HepG2 (cell line): ENCODE results near the gene SPTBN2. TPM values are rescaled to one million over a fixed set of nuclear protein-coding genes. Genes with fewer than 3 reads are reported as not detected.

Source experiments
- ATAC-seq: fragments of 200-7000 bp; cut with Tn5 transposase; 3 replicates; pipeline ENCODE4 v1.9.1; 2020; ENCODE audit warnings: mild to moderate bottlenecking, moderate library complexity
- BruUV-seq: library from RNA; stranded (reverse); fragments of 400-500 nt; replicated peaks from 2 replicates; lab custom pipeline; 2021; lab: Mats Ljungman, UMichigan
- CTCF ChIA-PET: fragments of 300-600 bp; formaldehyde crosslinking; extraction: SDS; loops from one replicate; lab custom pipeline; 2021; ENCODE audit warnings: low total read pairs, inconsistent platforms, low intra/inter-chr PET ratio; lab: Yijun Ruan, JAX
- POLR2A ChIA-PET: fragments of 350-600 bp; sonication (Branson Sonifier 250); formaldehyde crosslinking; loops from one replicate; lab custom pipeline; 2020; ENCODE audit warnings: antibody characterized with exemption, inconsistent platforms; lab: Yijun Ruan, JAX
- DNase-seq: peaks from one replicate; pipeline ENCODE4 v3.0.0-alpha.2; 2015; ENCODE audit warnings: low spot score
- FAIRE-seq: peaks from 3 replicates; lab custom pipeline; 2011; peaks lifted over from hg19 to GRCh38; lab: Jason Lieb, UNC
- H2AFZ ChIP-seq: one replicate; pipeline ENCODE4 v1.6.1; 2011; ENCODE audit warnings: low read length, inconsistent platforms
- H3K27ac ChIP-seq: fragments of 300-600 bp; 3 replicates; pipeline ENCODE4 v1.8.0; 2011; ENCODE audit warnings: mixed run types, mild to moderate bottlenecking, mixed read lengths, low read length, inconsistent platforms; ENCODE audit not compliant: insufficient read depth; ENCODE audit errors: extremely low read length
- H3K27me3 ChIP-seq, 2 experiments: fragments of 200-600 bp in 1 of 2; 2 replicates in 1 of 2; 3 replicates in 1 of 2; pipeline versions ENCODE4 v1.6.0 to v1.8.0; 2011; ENCODE audit warnings: low read length in 2 of 2, mild to moderate bottlenecking in 2 of 2, moderate library complexity in 2 of 2, inconsistent platforms in 1 of 2; ENCODE audit not compliant: insufficient read depth in 2 of 2, control insufficient read depth in 1 of 2
- H3K36me3 ChIP-seq, 2 experiments: fragments of 200-600 bp in 1 of 2; replicated peaks in 1 of 2; 2 replicates in 1 of 2; 3 replicates in 1 of 2; pipeline versions ENCODE4 v1.5.1 to v1.8.0; 2011; ENCODE audit warnings: low read length in 2 of 2, inconsistent platforms in 1 of 2; ENCODE audit not compliant: insufficient read depth in 2 of 2, control insufficient read depth in 1 of 2
- H3K4me1 ChIP-seq: 2 replicates; pipeline ENCODE4 v1.5.1; 2012; ENCODE audit warnings: low read length, inconsistent platforms; ENCODE audit not compliant: insufficient read depth
- H3K4me2 ChIP-seq: 2 replicates; pipeline ENCODE4 v1.6.0; 2011; ENCODE audit warnings: low read depth, low read length, inconsistent platforms
- H3K4me3 ChIP-seq, 3 experiments: fragments of 200-600 bp in 1 of 3; sonication (generic), shearing (Covaris generic) in 1 of 3; replicated peaks in 1 of 3; 2 replicates each; pipeline ENCODE4 v1.5.1; 2011 to 2016; ENCODE audit warnings: low read length in 3 of 3, inconsistent platforms in 2 of 3, low read depth in 2 of 3, mild to moderate bottlenecking in 2 of 3, control low read depth in 1 of 3, mixed read lengths in 1 of 3; ENCODE audit not compliant: insufficient read depth in 1 of 3
- H3K79me2 ChIP-seq: one replicate; pipeline ENCODE4 v1.6.1; 2011; ENCODE audit warnings: low read length, inconsistent platforms; ENCODE audit not compliant: insufficient read depth
- H3K9ac ChIP-seq: 2 replicates; pipeline ENCODE4 v1.6.0; 2011; ENCODE audit warnings: mild to moderate bottlenecking, low read depth, low read length, inconsistent platforms; ENCODE audit not compliant: insufficient read depth
- H3K9me3 ChIP-seq: 2 replicates; pipeline ENCODE4 v1.5.1; 2012; ENCODE audit warnings: mild to moderate bottlenecking, low read length
- H4K20me1 ChIP-seq: 2 replicates; pipeline ENCODE4 v1.6.0; 2011; ENCODE audit warnings: inconsistent platforms, mild to moderate bottlenecking, low read length, moderate library complexity; ENCODE audit not compliant: insufficient read depth
- ATAD3A ChIP-seq: sonication (generic); formaldehyde crosslinking; IDR thresholded peaks from 2 replicates; pipeline ENCODE4 v1.4.0; 2020; ENCODE audit warnings: missing genetic modification reagents
- HHEX ChIP-seq: IDR thresholded peaks from 2 replicates; pipeline ENCODE4 v1.6.1; 2016; ENCODE audit warnings: control low read depth
- KAT2B ChIP-seq: fragments of 150-350 bp; IDR thresholded peaks from 2 replicates; pipeline ENCODE4 v1.6.1; 2014; ENCODE audit warnings: low read depth, low read length, borderline replicate concordance
- MATR3 ChIP-seq: sonication (generic); formaldehyde crosslinking; IDR thresholded peaks from 2 replicates; pipeline ENCODE4 v1.4.0; 2020; ENCODE audit warnings: missing genetic modification reagents
- MBD4 ChIP-seq: IDR thresholded peaks from 2 replicates; pipeline ENCODE4 v1.6.1; 2012; ENCODE audit warnings: low read length, inconsistent platforms, borderline replicate concordance
- MIER3 ChIP-seq: IDR thresholded peaks from 2 replicates; pipeline ENCODE4 v1.6.1; 2016; ENCODE audit warnings: missing compliant biosample characterization, borderline replicate concordance
- NFE2 ChIP-seq: sonication (generic); formaldehyde crosslinking; IDR thresholded peaks from 2 replicates; pipeline ENCODE4 v1.4.0; 2020; ENCODE audit warnings: missing genetic modification reagents
- RARA ChIP-seq: IDR thresholded peaks from 2 replicates; pipeline ENCODE4 v1.6.1; 2016; ENCODE audit warnings: missing genetic modification reagents, missing compliant biosample characterization
- SNRNP70 ChIP-seq: fragments of 200-400 bp; formaldehyde crosslinking; IDR thresholded peaks from 2 replicates; pipeline ENCODE4 v1.6.1; 2017; ENCODE audit warnings: mild to moderate bottlenecking, low read depth, low read length, moderate library complexity
- ZMYM3 ChIP-seq: sonication (generic); formaldehyde crosslinking; IDR thresholded peaks from 2 replicates; pipeline ENCODE4 v1.5.1; 2020; ENCODE audit warnings: mild to moderate bottlenecking, missing genetic modification reagents
- ZNF543 ChIP-seq: sonication (generic); formaldehyde crosslinking; IDR thresholded peaks from 2 replicates; pipeline ENCODE4 v1.4.0; 2020; ENCODE audit warnings: mild to moderate bottlenecking, missing genetic modification reagents
- ZNF562 ChIP-seq: sonication (generic); formaldehyde crosslinking; IDR thresholded peaks from 2 replicates; pipeline ENCODE4 v1.8.0; 2022; ENCODE audit warnings: missing genetic modification reagents, borderline replicate concordance
- ZNF577 ChIP-seq: sonication (generic); formaldehyde crosslinking; IDR thresholded peaks from 2 replicates; pipeline ENCODE4 v1.4.0; 2020; ENCODE audit warnings: mild to moderate bottlenecking, low read depth, missing genetic modification reagents, borderline replicate concordance
- WGBS: methylation state at CpG from one replicate; pipeline ENCODE4 v1.1.6; 2017; ENCODE audit warnings: low lambda C conversion rate; 5-methylcytosine and 5-hydroxymethylcytosine counted together
- in situ Hi-C: cut with HindIII; loops from 2 replicates; pipeline ENCODE4 v1.10.0; 2017; ENCODE audit warnings: low pct_unique_long_range_greater_than_20kb; ENCODE audit not compliant: extremely low pct_ligation_motif_present
- intact Hi-C: fragments of 100-400 bp; cut with micrococcal nuclease; formaldehyde crosslinking; loops from one replicate; pipeline ENCODE4 v1.10.0; 2022; ENCODE audit not compliant: unreplicated experiment
- polyA plus RNA-seq, 8 experiments: library from polyadenylated mRNA; depleted of rRNA in 3 of 8; stranded (reverse) in 7 of 8; unstranded in 1 of 8; fragments of >200 nt; fragmentation: Illumina TruSeq in 4 of 8; extraction: Trizol in 4 of 8; gene quantifications; 2 replicates each; pipeline versions ENCODE4 v1.2.1 to v1.2.3, GENCODE V29; 2011 to 2016; ENCODE audit warnings: low read depth in 4 of 8, missing spikeins in 1 of 8, mixed read lengths in 1 of 8; ENCODE audit not compliant: insufficient read depth in 1 of 8
- total RNA-seq, 5 experiments: library from RNA; depleted of rRNA; stranded (reverse); fragments of >200 nt; fragmentation: Illumina TruSeq; extraction: Trizol; gene quantifications; 2 replicates each; pipeline ENCODE4 v1.2.3, GENCODE V29; 2016; ENCODE audit warnings: low read depth in 1 of 5
- TF ChIP-seq, protein P1 (sequence below): IDR thresholded peaks from 2 replicates; pipeline ENCODE4 v1.6.1; 2016; ENCODE audit warnings: low read depth
- TF ChIP-seq, protein P2 (sequence below): sonication (generic); formaldehyde crosslinking; IDR thresholded peaks from 2 replicates; pipeline ENCODE4 v1.4.0; 2020; ENCODE audit warnings: mild to moderate bottlenecking, missing genetic modification reagents
- TF ChIP-seq, protein P3 (sequence below): sonication (generic); formaldehyde crosslinking; IDR thresholded peaks from 2 replicates; pipeline ENCODE4 v1.5.0; 2020; ENCODE audit warnings: mild to moderate bottlenecking, missing genetic modification reagents
- TF ChIP-seq, protein P4 (sequence below): sonication (generic); formaldehyde crosslinking; IDR thresholded peaks from 2 replicates; pipeline ENCODE4 v1.4.0; 2020; ENCODE audit warnings: missing genetic modification reagents, borderline replicate concordance

The SPTBN2 gene
- total and polyA plus RNA-seq, 2 of the 13 experiments (the other 11 are each of a cell fraction or from before 2014, with no cell fraction given) = 0.65 to 4.0 TPM

DNA sequence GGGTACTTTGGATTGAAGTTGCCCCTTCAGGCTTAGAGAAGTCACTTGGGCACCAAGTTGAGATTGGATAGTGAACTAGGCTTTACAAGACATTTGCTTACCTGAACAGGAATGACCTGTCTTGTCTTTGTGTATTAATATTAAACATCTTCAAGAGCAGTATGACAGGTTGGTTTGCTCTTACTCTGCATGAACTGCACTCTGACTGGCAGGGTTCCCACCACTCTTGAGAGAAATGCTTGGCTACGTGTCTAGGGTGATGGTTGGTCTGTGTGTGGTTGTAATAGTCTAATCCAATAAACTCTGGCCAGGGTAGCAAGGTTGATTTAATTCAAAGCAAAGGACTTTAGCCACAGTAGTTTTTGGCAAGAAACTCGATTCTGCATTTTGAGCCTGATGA, 20.1 kb upstream of the SPTBN2 start (continued):
- TF ChIP-seq ZNF577 (no peak), ZNF562 (CRISPR knock-in tag) (no peak), MIER3 (no peak), MATR3 (no peak), HHEX (no peak), ZMYM3 (no peak), KAT2B (no peak), ZNF543 (no peak), RARA (no peak)
- TF ChIP-seq, protein P1, sequence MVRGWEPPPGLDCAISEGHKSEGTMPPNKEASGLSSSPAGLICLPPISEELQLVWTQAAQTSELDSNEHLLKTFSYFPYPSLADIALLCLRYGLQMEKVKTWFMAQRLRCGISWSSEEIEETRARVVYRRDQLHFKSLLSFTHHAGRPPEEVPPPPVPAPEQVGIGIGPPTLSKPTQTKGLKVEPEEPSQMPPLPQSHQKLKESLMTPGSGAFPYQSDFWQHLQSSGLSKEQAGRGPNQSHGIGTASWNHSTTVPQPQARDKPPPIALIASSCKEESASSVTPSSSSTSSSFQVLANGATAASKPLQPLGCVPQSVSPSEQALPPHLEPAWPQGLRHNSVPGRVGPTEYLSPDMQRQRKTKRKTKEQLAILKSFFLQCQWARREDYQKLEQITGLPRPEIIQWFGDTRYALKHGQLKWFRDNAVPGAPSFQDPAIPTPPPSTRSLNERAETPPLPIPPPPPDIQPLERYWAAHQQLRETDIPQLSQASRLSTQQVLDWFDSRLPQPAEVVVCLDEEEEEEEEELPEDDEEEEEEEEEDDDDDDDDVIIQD = no peak
- TF ChIP-seq, protein P2, sequence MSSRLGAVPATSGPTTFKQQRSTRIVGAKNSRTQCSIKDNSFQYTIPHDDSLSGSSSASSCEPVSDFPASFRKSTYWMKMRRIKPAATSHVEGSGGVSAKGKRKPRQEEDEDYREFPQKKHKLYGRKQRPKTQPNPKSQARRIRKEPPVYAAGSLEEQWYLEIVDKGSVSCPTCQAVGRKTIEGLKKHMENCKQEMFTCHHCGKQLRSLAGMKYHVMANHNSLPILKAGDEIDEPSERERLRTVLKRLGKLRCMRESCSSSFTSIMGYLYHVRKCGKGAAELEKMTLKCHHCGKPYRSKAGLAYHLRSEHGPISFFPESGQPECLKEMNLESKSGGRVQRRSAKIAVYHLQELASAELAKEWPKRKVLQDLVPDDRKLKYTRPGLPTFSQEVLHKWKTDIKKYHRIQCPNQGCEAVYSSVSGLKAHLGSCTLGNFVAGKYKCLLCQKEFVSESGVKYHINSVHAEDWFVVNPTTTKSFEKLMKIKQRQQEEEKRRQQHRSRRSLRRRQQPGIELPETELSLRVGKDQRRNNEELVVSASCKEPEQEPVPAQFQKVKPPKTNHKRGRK (CRISPR knock-in tag) = no peak

DNA sequence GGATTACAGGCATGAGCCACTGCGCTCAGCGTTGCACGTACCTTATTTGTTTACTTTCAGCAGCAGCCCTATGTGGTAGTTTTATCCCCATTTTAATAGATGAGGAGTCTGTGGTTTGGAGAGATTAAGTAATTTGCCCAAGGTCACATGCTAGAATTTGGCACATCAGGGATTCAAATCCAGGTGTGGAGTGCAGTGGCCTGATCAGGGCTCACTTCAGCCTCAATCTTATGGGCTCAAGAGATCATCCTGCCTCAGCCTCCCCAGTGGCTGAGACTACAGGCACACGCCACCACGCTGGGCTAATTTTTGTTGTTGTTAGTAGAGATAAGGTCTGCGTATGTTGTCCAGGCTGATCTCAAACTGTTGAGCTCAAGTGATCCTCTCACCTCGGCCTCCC, 18.5 kb upstream of the SPTBN2 start:
- in situ Hi-C loops = no loop called here
- intact Hi-C loops = no loop called here
- FAIRE-seq = no peak
- no peak for ATAC-seq
- Histone ChIP-seq H3K9me3 (no peaks in the 10 kb centered on the region), H3K27ac (no peak overlapping the region), H4K20me1 (no peaks in the 10 kb centered on the region), H3K9ac (no peak overlapping the region), H3K27me3 (no peaks in the 10 kb centered on the region), H3K4me3 (no peak overlapping the region), H3K36me3 (no peaks in the 10 kb centered on the region), H2AFZ (no peak overlapping the region), H3K79me2 (no peaks in the 10 kb centered on the region), H3K4me1 (peaks cover 19% of the 10 kb centered on the region), H3K4me2 (no peak overlapping the region)
- 99% methylated on average over 7 of the region's 7 CpGs for WGBS
- no TSS peak for BruUV-seq
- CTCF ChIA-PET = no interaction called here
- POLR2A ChIA-PET = no interaction called here
- DNase-seq = no peak
- TF ChIP-seq, protein P3, sequence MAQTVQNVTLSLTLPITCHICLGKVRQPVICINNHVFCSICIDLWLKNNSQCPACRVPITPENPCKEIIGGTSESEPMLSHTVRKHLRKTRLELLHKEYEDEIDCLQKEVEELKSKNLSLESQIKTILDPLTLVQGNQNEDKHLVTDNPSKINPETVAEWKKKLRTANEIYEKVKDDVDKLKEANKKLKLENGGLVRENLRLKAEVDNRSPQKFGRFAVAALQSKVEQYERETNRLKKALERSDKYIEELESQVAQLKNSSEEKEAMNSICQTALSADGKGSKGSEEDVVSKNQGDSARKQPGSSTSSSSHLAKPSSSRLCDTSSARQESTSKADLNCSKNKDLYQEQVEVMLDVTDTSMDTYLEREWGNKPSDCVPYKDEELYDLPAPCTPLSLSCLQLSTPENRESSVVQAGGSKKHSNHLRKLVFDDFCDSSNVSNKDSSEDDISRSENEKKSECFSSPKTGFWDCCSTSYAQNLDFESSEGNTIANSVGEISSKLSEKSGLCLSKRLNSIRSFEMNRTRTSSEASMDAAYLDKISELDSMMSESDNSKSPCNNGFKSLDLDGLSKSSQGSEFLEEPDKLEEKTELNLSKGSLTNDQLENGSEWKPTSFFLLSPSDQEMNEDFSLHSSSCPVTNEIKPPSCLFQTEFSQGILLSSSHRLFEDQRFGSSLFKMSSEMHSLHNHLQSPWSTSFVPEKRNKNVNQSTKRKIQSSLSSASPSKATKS (CRISPR knock-in tag) = no peak
- no peak for TF ChIP-seq SNRNP70
- TF ChIP-seq, protein P4, sequence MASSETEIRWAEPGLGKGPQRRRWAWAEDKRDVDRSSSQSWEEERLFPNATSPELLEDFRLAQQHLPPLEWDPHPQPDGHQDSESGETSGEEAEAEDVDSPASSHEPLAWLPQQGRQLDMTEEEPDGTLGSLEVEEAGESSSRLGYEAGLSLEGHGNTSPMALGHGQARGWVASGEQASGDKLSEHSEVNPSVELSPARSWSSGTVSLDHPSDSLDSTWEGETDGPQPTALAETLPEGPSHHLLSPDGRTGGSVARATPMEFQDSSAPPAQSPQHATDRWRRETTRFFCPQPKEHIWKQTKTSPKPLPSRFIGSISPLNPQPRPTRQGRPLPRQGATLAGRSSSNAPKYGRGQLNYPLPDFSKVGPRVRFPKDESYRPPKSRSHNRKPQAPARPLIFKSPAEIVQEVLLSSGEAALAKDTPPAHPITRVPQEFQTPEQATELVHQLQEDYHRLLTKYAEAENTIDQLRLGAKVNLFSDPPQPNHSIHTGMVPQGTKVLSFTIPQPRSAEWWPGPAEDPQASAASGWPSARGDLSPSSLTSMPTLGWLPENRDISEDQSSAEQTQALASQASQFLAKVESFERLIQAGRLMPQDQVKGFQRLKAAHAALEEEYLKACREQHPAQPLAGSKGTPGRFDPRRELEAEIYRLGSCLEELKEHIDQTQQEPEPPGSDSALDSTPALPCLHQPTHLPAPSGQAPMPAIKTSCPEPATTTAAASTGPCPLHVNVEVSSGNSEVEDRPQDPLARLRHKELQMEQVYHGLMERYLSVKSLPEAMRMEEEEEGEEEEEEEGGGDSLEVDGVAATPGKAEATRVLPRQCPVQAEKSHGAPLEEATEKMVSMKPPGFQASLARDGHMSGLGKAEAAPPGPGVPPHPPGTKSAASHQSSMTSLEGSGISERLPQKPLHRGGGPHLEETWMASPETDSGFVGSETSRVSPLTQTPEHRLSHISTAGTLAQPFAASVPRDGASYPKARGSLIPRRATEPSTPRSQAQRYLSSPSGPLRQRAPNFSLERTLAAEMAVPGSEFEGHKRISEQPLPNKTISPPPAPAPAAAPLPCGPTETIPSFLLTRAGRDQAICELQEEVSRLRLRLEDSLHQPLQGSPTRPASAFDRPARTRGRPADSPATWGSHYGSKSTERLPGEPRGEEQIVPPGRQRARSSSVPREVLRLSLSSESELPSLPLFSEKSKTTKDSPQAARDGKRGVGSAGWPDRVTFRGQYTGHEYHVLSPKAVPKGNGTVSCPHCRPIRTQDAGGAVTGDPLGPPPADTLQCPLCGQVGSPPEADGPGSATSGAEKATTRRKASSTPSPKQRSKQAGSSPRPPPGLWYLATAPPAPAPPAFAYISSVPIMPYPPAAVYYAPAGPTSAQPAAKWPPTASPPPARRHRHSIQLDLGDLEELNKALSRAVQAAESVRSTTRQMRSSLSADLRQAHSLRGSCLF = no peak
- no peak for TF ChIP-seq NFE2 (CRISPR knock-in tag)
- TF ChIP-seq ATAD3A (CRISPR knock-in tag) = no peak
- no peak for TF ChIP-seq MBD4
